ENCODE measurements around the gene TPSB2.
A peak's percentile ranks its signal among the peaks of the same experiment; 100 is the strongest.

The TPSB2 gene

DNA sequence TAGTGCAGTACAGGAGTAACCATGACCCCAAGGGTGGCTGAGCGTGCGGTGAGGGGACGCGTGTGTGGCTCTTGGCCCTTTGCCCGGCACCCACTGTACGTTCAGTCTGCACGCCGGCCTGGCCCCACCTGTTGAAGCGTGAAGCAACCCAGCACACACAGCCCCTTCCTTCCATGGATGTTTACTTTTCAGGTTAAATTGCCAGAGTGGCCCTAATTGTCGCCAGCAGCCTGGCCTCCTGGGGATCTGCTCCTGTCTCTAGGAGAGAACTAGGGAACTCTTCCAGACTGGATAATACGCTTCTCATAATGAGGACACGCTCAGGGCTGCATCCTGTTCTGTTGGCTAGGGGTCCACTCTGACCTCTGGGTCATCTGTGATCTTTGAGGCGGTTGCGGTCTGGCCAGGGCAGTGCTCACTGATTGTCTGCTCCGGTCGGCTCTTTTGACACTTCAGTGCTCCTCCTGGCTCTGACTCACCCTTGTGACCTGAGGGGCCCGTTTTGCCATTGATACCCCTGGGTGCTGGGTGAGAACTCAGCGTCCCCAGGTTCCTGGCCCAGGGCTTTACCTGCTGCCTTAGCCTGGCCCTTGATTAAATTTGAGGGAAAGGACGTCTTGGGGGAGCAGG, 32.6 kb downstream of the TPSB2 start:
- ChIA-PET CTCF (interaction anchor here (1.2 kb wide), 1 partner anchor 15 kb away, joined by 5 read pairs; no protein-coding TSS in a partner anchor), POLR2A (no interaction called here)
- no peak overlapping the region for H3K27ac ChIP-seq (ENCODE audit: extremely low read depth, low read depth, low read length)
- no peaks in the 10 kb centered on the region for H3K9me3 ChIP-seq (ENCODE audit: control insufficient read depth, insufficient read depth, low read depth, low read length)
- no peak overlapping the region for H3K4me3 ChIP-seq (ENCODE audit: low read depth, low read length)
- peaks cover 3% of the 10 kb centered on the region; the same call in 1 of the 2 replicates for H3K4me1 ChIP-seq (ENCODE audit: control insufficient read depth, insufficient read depth, low read length)
- H3K36me3 ChIP-seq (ENCODE audit: control insufficient read depth in 2 of 2, insufficient read depth in 1 of 2, low read length in 2 of 2), result no peaks in the 10 kb centered on the region
- TF ChIP-seq ZBTB17 (tag by site-specific recombination; IDR thresholded peaks at IDR 0.05) (peak; percentile 63), GLIS1 (tag by site-specific recombination; IDR thresholded peaks at IDR 0.05) (peak; percentile 99), IKZF3 (tag by site-specific recombination; IDR thresholded peaks at IDR 0.05) (peak; percentile 47; the same call in 1 of the 2 replicates), OSR2 (tag by site-specific recombination; IDR thresholded peaks at IDR 0.05) (peak; percentile 96), KLF8 (tag by site-specific recombination; IDR thresholded peaks at IDR 0.05) (0 out of 2 replicates have a peak, but pooled peaks have one; percentile 10), ZBTB48 (tag by site-specific recombination; IDR thresholded peaks at IDR 0.05) (peak; percentile 71; the same call in 1 of the 2 replicates), SCRT2 (tag by site-specific recombination; IDR thresholded peaks at IDR 0.05) (peak; percentile 100), KLF1 (tag by site-specific recombination; IDR thresholded peaks at IDR 0.05) (peak; percentile 36; the same call in 1 of the 2 replicates), ZEB2 (tag by site-specific recombination; IDR thresholded peaks at IDR 0.05) (0 out of 2 replicates have a peak, but pooled peaks have one; percentile 15), ZSCAN23 (tag by site-specific recombination; IDR thresholded peaks at IDR 0.05) (0 out of 2 replicates have a peak, but pooled peaks have one; percentile 18), ZNF366 (tag by site-specific recombination; conservative IDR thresholded peaks at IDR 0.05) (no peak), ZBTB8A (tag by site-specific recombination; IDR thresholded peaks at IDR 0.05) (peak; percentile 80), ZNF266 (tag by site-specific recombination; IDR thresholded peaks at IDR 0.05; ENCODE audit: low read depth) (no peak), ZIC2 (tag by site-specific recombination; IDR thresholded peaks at IDR 0.05) (peak; percentile 86), SCRT1 (tag by site-specific recombination; IDR thresholded peaks at IDR 0.05; ENCODE audit: borderline replicate concordance) (peak; percentile 99), ZNF623 (tag by site-specific recombination; IDR thresholded peaks at IDR 0.05) (no peak), ZFP69B (tag by site-specific recombination; IDR thresholded peaks at IDR 0.05) (peak; percentile 94), ZNF561 (tag by site-specific recombination; IDR thresholded peaks at IDR 0.05; ENCODE audit: borderline replicate concordance) (0 out of 2 replicates have a peak, but pooled peaks have one; percentile 34), GLIS2 (tag by site-specific recombination; IDR thresholded peaks at IDR 0.05) (peak; percentile 48; the same call in 1 of the 2 replicates)
- TF ChIP-seq, protein P1, sequence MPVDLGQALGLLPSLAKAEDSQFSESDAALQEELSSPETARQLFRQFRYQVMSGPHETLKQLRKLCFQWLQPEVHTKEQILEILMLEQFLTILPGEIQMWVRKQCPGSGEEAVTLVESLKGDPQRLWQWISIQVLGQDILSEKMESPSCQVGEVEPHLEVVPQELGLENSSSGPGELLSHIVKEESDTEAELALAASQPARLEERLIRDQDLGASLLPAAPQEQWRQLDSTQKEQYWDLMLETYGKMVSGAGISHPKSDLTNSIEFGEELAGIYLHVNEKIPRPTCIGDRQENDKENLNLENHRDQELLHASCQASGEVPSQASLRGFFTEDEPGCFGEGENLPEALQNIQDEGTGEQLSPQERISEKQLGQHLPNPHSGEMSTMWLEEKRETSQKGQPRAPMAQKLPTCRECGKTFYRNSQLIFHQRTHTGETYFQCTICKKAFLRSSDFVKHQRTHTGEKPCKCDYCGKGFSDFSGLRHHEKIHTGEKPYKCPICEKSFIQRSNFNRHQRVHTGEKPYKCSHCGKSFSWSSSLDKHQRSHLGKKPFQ (tag by site-specific recombination; IDR thresholded peaks at IDR 0.05), result peak; percentile 58; the same call in 1 of the 2 replicates
- TF ChIP-seq, protein P2, sequence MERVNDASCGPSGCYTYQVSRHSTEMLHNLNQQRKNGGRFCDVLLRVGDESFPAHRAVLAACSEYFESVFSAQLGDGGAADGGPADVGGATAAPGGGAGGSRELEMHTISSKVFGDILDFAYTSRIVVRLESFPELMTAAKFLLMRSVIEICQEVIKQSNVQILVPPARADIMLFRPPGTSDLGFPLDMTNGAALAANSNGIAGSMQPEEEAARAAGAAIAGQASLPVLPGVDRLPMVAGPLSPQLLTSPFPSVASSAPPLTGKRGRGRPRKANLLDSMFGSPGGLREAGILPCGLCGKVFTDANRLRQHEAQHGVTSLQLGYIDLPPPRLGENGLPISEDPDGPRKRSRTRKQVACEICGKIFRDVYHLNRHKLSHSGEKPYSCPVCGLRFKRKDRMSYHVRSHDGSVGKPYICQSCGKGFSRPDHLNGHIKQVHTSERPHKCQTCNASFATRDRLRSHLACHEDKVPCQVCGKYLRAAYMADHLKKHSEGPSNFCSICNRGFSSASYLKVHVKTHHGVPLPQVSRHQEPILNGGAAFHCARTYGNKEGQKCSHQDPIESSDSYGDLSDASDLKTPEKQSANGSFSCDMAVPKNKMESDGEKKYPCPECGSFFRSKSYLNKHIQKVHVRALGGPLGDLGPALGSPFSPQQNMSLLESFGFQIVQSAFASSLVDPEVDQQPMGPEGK (tag by site-specific recombination; IDR thresholded peaks at IDR 0.05), result peak; percentile 56; the same call in 1 of the 2 replicates
- TF ChIP-seq, protein P3, sequence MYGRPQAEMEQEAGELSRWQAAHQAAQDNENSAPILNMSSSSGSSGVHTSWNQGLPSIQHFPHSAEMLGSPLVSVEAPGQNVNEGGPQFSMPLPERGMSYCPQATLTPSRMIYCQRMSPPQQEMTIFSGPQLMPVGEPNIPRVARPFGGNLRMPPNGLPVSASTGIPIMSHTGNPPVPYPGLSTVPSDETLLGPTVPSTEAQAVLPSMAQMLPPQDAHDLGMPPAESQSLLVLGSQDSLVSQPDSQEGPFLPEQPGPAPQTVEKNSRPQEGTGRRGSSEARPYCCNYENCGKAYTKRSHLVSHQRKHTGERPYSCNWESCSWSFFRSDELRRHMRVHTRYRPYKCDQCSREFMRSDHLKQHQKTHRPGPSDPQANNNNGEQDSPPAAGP (tag by site-specific recombination; IDR thresholded peaks at IDR 0.05), result peak; percentile 90
- TF ChIP-seq, protein P4, sequence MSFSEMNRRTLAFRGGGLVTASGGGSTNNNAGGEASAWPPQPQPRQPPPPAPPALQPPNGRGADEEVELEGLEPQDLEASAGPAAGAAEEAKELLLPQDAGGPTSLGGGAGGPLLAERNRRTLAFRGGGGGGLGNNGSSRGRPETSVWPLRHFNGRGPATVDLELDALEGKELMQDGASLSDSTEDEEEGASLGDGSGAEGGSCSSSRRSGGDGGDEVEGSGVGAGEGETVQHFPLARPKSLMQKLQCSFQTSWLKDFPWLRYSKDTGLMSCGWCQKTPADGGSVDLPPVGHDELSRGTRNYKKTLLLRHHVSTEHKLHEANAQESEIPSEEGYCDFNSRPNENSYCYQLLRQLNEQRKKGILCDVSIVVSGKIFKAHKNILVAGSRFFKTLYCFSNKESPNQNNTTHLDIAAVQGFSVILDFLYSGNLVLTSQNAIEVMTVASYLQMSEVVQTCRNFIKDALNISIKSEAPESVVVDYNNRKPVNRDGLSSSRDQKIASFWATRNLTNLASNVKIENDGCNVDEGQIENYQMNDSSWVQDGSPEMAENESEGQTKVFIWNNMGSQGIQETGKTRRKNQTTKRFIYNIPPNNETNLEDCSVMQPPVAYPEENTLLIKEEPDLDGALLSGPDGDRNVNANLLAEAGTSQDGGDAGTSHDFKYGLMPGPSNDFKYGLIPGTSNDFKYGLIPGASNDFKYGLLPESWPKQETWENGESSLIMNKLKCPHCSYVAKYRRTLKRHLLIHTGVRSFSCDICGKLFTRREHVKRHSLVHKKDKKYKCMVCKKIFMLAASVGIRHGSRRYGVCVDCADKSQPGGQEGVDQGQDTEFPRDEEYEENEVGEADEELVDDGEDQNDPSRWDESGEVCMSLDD (tag by site-specific recombination; IDR thresholded peaks at IDR 0.05), result no peak
- TF ChIP-seq, protein P5, sequence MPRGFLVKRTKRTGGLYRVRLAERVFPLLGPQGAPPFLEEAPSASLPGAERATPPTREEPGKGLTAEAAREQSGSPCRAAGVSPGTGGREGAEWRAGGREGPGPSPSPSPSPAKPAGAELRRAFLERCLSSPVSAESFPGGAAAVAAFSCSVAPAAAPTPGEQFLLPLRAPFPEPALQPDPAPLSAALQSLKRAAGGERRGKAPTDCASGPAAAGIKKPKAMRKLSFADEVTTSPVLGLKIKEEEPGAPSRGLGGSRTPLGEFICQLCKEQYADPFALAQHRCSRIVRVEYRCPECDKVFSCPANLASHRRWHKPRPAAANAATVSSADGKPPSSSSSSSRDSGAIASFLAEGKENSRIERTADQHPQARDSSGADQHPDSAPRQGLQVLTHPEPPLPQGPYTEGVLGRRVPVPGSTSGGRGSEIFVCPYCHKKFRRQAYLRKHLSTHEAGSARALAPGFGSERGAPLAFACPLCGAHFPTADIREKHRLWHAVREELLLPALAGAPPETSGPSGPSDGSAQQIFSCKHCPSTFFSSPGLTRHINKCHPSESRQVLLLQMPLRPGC (tag by site-specific recombination; IDR thresholded peaks at IDR 0.05), result no peak
- TF ChIP-seq, protein P6, sequence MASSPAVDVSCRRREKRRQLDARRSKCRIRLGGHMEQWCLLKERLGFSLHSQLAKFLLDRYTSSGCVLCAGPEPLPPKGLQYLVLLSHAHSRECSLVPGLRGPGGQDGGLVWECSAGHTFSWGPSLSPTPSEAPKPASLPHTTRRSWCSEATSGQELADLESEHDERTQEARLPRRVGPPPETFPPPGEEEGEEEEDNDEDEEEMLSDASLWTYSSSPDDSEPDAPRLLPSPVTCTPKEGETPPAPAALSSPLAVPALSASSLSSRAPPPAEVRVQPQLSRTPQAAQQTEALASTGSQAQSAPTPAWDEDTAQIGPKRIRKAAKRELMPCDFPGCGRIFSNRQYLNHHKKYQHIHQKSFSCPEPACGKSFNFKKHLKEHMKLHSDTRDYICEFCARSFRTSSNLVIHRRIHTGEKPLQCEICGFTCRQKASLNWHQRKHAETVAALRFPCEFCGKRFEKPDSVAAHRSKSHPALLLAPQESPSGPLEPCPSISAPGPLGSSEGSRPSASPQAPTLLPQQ (tag by site-specific recombination; IDR thresholded peaks at IDR 0.05), result peak; percentile 92
